ENCODE data around the gene NOP14. TPM values are rescaled to one million over a fixed set of nuclear protein-coding genes. Genes with fewer than 3 reads are reported as not detected.

NOP14 gene
- total and polyA plus RNA-seq, 2 of the 8 experiments (the other 6 are each of a cell fraction or from before 2014, with no cell fraction given): 8.6 to 45.3 TPM

DNA sequence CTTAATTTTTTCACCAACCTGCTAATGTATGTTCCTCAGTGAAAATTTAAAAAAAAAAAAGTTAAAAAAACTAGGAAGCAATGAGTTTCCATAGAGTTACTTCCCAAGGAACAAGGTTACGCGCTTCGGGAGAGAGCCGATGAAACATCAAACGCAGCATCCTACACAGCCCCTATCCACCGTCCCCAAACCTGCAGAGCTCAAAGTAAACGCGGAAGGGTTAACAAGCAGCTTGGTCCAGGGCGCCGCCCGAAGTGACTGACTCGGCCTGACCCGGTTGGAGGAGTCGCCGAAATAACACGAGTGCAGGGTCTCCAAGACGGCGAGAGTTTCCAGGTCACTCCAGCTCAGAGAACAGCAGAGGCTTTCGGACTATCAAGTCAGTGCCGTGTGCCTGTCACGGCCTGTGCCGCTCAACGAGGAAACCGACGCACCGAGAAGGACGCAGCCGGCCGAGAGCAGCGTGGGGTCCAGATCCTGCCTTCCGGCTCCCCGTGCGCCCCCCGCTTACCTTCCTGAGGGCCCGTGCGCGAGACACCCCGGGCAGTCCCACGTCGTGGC is 512 bp downstream of the NOP14 start (continued):
- TF ChIP-seq POLR2AphosphoS5 (IDR thresholded peaks at IDR 0.05; ENCODE audit: low read depth, low read length) (peak; percentile 61; the same call in 1 of the 2 replicates), EP300 (IDR thresholded peaks at IDR 0.05; ENCODE audit: borderline replicate concordance in 1 of 2, low read depth in 2 of 2, low read length in 2 of 2) (no peak), SIRT6 (IDR thresholded peaks at IDR 0.05; ENCODE audit: low read length) (no peak), TAF1 (IDR thresholded peaks at IDR 0.05; ENCODE audit: low read depth, low read length) (0 out of 2 replicates have a peak, but pooled peaks have one; percentile 10), CEBPB (IDR thresholded peaks at IDR 0.05; ENCODE audit: low read depth, low read length) (no peak), RNF2 (IDR thresholded peaks at IDR 0.05; ENCODE audit: borderline replicate concordance, low read depth, low read length, missing control alignments, poor library complexity, severe bottlenecking) (peak; percentile 69), TBP (IDR thresholded peaks at IDR 0.05; ENCODE audit: low read depth, low read length) (peak; percentile 22; the same call in 1 of the 2 replicates), SIN3A (conservative IDR thresholded peaks at IDR 0.05 in 1 of 2, IDR thresholded peaks at IDR 0.05 in 1 of 2; ENCODE audit: low read depth in 1 of 2, low read length in 2 of 2) (no peak)
